Measurements from ENCODE around the gene SPTA1.

DNA sequence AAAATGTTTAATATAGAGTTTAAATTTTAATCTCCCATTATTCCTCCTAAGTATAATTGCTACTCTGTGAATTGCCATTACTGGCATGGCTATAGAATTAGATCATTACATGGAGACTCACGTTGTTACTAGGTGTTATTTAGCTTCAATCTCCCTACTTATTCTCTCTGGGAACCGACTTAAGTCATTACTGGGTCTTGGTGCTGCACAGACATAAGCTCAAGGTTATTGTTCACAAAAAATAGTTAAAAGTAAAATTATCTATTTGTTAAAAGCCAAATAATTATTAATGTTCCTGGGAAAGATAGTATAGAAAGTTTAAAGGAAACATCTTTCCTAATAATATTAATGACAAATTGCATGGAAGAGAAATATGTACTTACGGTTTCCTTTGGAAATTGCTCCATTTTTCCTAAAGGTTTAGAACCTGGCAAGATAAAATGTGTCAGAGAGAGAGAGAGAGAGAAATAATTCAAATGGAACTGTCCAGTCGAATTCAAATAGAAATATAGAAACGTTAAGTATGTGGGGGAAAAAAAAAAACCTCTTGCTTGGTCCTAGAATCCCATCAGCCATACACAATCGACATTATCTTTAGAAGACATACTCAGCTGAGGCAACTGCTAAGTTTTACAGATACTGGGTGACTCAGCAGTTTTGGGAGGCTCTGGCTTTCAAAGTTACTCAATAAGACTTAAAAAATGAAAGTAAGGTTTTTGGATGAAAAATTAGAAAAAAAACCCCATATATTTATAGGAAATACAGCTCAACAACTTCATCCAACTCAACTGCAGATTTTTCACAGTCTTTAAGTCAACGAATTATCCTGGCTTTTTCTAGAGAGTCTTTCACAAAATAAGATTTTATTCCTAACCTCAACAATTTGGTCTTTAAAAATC is at the start of gene SPTA1:
- TF ChIP-seq POLR2AphosphoS5 (IDR thresholded peaks at IDR 0.05; ENCODE audit: borderline replicate concordance, low read depth, low read length) (no peak), EZH2 (IDR thresholded peaks at IDR 0.05) (no peak)

All from SK-N-MC (cell line).